CD4-positive, alpha-beta T cell treated with Interleukin-1 beta for 1 hour (primary cell): ENCODE measurements around the gene RAB31.
"Not testable (repeated sequence)": the region's sequence is repeated elsewhere in the genome, so short reads cannot be mapped to it uniquely, and the experiment has no call there.

Experiments used
- DNase-seq, 2 donors: peaks; one replicate each; pipeline ENCODE4 v3.0.0-alpha.2; 2020 to 2022

The RAB31 gene, protein sequence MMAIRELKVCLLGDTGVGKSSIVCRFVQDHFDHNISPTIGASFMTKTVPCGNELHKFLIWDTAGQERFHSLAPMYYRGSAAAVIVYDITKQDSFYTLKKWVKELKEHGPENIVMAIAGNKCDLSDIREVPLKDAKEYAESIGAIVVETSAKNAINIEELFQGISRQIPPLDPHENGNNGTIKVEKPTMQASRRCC

DNA sequence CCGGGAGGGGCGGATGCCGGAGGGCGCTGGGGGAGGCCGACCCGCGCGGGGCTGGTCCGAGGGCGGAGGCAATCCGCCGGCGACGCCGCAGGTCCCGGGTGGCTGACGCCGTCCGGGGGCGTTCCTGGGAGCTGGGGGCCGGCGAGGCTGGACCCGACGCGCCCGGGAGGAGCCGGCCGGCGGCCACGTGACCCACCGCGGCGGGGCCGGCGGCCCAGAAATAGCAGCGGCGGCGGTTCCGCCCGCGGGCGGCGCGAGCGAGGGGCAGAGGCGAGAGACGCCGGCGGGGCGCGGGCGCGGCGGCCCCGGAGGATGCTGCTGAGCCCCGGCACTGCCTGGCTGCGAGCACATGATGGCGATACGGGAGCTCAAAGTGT, at the start of gene RAB31:
RAB31 (plus strand) TSS at position 245 of the 377 bp plus-strand sequence; CDS start at position 350, 105 bp downstream.
- DNase-seq: peak; percentile 19 to 71

DNA sequence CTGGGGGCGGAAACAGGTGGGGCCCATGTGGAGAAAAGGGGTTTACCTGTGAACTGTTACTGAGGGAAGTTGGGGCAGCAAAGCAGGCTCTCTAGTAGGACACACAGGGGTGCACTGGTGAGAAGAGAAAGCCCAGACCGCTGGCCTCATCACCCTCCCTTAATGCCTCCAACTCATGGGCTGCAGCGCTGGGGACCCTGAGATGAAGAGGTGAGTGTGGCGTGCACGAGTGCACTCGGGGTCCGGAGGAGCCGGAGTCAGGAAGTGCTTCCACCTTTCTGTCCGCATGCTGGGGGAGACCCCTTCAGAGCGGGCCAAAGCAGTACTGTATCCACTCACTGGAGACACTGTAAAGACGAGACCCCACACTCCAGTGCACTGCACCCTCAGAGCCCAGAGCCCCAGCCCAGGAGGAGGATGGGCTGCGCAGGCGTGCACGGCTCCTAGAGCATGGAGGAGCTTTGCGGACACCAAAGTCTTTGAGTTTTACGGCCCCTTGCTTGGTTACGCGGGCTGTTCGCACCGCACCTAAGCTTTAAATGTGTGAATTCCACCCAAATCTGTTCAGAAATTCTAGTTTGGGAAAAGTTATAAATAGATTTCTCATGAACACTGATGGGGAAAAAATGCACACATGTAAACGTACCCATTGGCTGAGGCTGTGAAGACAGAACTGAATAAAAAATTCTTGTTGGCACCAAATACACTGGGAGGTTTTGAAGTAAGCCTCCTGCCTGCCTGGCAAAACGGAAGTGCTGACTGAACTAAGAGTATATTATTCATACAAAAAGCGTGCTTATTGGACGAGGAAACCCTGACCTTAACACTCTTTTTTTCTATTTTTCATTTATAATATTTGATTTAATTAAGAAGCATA, 48.4 kb upstream of the RAB31 start:
- no peak for DNase-seq

DNA sequence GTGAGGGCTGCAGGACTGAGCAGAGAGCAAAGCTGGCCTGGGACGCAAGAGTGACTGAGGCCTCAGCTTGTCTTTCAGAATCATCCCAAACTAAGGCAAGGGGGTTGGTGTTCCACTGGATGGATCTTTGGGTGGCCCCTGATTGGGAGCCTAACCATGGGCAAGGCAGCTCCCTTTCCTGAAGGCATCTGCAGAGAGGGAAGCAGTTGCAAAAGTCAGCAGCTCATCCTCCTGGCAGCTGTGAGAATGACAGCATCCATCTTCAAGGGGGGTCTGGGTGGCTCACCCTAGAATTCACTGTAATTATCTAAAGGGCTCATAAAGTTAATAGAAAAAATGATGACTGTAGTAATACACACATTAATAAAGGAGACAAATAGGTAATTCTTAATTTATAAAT, 46.5 kb upstream of the RAB31 start:
- no peak for DNase-seq

DNA sequence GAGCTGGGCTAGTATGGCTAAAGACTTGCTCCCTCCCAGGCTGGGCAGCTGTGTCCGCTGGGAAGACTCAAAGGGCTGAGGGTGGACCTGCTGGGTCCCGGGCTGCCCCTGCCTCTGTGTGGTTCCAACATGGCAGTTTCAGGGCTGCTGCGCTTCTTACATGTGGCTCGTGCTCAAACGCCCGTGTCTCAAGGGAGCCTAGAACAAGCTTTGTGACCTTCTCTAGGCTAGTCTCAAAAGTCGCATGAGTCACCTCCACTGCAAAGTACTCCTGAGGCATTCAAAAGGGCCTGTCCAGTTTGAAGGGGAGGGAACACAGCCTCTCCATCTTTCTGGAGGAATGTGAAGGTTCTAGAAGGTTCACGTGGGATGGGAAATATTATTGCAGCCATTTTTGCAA, 44.7 kb upstream of the RAB31 start:
- DNase-seq: no peak

DNA sequence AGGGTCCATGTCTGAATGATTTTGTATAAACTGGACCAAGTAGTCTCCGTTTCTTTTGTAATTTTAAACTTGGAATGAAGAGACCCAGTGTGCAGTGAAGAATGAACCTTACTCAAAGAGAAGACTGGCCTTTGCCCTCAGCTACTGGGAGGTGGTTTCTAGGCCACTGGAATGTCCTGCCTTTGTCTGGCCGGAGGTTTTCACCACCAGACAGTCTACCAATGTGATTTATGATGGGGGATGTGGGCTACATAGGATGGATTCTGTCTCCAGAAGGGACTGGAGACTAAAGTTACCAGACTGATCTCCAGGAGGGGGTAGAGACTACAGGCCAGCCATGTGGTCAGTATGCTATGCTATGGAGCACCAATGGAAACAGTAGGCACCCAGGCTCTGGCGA, 42.8 kb upstream of the RAB31 start:
- no peak for DNase-seq

DNA sequence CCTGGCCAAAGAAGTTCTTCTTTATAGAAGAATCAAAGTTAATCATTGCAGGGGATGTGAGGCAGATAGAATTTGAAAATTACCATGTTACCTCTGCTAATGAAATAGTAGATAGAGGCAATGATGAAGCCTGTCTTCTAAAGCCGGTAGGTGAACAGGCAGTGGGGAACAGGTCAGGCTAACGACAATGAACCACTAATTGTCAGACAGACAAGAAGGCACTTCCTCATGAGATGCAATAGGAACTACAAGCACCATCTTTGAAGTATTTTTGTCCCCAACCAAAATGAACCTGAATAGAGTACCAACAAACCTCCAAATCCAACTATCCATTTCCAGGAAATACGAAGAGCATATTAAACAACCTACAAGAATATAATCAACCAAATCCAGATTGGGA, 41.6 kb upstream of the RAB31 start:
- no peak for DNase-seq

DNA sequence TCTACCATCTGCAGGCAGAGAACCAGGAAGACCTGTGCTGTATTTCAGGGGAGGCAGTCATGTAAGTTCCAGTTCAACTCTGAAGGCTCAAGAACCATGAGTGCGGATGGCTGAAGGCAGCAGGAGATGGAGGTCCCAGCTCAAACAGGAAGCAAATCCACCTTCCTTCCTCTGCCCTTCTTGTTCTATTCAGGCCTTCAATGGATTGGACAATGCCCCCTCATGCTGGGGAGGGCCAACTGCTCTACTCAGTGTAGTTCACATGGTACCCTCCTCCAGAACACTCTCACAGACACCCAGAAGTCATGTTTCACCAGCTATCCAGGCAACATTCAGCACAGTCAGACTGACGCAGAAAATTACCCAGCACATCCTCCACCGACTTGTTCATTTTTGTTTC, 39.1 kb upstream of the RAB31 start:
- DNase-seq: no peak

DNA sequence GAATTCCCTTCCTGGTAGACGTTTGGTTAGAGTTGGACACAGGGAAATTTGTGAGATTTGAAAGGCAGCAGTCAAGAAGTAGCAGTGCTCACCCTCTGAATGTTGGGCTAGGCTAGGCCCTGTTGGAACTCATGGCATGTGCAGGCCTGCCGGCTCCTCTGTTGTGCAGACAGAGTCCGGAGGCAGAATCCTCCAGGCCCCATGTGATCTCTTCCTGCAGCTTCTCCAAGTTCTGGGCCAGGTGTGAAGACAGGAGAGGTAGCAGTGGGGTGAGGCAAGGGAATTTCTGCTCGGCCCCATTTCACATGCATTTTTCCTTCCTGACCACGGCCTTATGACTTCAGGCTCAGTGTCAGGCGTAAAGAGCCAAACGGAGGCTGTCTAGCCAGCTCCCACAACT, 36.9 kb upstream of the RAB31 start:
- no peak for DNase-seq

DNA sequence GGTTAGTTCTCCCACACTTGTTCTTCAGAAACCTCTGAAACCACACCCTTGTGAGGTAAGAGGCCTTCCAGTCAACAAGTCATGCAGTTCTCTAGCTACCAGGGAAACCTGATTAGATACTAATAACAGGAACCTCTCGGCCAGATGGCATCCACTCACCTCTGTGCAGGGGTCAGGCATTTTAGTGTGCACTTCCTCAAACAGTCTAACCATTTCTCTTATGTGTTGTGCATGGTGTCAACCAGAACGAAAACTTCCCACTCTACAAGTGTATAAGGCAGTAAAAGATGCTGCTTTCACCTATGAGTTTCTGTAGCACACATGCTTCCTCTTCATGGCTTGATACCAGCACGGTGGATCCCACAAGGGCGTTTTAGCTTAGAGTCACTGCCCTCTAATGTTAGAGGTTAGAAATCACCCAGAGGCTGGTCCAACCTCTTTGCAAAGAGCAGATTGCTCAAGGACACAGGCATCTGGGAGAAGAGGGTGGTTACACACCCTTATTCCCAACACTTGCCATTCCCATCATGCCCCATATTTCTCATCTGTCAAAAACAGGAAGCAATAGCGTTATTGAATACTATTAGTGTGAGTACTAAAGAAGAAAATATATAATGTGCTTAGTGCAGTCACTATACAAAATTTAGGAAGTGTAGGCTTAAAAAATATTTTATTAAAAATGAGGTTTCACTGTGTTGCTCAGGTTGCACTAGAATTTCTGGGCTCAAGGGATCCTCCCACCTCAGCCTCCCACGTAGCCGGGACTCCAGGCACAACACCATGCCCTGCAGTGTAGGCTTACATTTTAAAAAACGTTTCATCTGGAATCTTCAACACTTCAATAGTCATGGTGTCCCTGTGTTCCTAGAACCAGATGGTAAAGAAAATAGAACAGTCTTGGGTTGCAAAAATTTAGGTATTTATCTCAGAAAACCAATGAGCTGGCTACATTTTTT, 34.5 kb upstream of the RAB31 start:
- DNase-seq: peak; percentile 30 to 82

DNA sequence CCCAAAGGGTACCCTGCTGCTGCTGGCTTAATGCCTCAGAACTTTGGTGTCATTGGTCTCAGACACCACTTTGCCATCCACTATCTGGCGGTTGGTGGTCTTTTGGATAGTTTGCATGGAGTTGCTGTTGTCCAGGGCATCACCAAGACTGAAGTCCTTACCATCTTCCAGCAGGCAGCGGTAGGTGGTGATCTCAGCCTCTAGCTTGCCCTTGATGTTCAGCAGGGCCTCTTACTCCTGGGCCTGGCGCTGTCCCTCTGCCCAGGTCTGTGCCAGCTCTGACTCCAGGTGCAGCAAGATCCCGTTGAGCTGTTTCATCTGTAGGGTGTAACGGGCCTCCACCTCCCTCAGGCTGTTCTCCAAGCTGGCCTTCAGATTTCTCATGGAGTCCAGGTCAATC, 29.9 kb upstream of the RAB31 start:
- DNase-seq: not testable (repeated sequence)

DNA sequence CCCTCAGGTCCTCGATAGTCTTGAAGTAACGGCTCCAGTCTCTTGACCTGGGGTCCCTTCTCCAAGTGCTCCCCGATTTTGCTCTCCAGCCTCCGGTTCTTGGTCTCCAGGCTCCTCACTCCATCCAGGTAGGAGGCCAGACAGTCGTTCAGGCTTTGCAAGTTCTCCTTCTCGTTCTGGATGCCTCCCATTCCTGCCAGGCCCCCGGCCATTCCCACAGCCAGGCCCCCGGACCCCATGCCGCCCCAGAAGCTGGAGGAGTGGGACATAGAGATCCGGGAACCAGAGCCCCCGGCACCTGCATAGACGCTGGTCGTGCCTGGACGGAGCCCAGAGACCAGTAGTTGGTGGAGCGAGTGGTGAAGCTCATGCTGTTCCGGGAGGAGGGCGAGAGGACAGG, 29.0 kb upstream of the RAB31 start:
- DNase-seq: no peak

DNA sequence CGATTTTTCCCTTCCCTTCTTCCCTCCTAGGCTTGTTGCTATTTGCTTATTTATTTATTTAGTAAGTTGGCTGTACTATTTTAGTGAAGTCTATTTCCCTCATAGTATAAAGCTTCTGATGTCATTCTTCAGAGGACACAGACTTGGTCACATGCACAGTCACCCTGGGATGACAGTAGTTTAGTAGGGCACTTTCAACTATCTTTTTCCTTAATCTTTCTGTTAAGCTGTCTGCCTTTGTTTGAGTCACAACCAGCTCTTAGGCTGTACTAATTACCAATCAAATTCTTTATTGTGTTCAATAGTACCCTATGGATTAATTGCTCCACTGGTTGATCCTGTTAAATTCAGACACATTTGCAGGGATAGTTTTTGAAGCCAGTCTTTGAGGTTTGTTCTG, 26.9 kb upstream of the RAB31 start:
- no peak for DNase-seq

DNA sequence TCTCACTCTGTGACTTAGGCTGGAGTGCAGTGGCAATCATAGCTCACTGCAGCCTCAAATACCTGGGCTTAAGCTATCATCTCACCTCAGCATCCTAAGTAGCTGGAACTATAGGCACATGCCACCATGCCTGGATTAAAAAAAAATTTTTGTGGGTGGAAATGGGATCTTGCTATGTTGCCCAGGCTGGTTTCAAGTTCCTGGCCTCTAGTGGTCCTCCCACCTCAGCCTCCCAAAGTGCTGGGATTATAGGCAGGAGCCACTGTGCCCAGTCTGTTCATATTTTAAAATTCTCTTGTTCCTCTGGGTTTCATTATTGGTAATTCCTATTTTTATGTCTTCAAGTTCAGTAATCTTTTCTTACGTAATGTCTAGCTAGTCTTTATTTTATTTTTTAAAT, 25.5 kb upstream of the RAB31 start:
- DNase-seq: no peak

DNA sequence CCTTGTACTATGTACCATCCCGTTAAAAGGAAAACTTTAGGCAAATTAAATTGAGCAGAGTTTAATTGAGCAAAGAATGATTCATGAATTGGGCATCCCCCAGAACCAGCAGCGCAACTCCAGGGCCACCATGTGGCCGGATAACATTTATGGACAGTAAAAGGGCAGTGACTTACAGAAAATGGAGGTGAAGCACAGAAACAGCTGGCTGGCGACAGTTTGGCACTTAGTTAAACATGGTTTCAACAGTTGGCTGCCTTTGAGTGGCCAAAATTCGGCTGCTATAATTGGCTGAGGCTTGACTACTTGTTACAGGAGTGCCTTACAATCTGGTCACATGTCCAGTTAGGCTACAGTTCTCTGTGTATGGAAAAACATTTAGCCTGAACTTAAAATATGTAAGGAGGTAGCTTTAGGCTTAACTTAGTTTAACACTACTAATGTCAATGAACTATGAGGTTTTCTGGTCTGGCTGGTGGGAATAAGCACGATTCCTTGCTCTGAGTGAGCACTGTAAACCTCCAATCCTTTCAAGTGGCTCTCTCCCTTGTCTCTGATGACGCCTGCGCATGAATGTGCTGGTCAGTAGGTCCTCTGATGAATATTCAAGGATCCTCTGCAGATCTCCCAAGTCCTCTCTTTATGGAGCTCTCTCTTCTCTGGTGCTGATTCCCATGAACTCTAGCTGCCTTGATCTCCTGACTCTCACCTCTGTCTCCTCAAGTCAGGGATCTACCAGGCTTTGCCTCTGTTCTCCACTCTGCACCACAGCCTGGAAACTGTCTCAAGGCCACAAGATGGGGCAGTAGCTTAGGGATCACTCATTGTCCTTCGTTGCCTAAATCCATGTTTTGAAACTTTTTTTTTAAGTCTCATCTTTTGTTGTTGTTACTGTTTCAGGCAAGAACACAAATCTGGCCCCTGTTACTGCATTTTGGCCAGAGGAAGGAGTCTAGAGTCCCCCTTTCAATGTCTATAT, 24.4 kb upstream of the RAB31 start:
- no peak for DNase-seq

DNA sequence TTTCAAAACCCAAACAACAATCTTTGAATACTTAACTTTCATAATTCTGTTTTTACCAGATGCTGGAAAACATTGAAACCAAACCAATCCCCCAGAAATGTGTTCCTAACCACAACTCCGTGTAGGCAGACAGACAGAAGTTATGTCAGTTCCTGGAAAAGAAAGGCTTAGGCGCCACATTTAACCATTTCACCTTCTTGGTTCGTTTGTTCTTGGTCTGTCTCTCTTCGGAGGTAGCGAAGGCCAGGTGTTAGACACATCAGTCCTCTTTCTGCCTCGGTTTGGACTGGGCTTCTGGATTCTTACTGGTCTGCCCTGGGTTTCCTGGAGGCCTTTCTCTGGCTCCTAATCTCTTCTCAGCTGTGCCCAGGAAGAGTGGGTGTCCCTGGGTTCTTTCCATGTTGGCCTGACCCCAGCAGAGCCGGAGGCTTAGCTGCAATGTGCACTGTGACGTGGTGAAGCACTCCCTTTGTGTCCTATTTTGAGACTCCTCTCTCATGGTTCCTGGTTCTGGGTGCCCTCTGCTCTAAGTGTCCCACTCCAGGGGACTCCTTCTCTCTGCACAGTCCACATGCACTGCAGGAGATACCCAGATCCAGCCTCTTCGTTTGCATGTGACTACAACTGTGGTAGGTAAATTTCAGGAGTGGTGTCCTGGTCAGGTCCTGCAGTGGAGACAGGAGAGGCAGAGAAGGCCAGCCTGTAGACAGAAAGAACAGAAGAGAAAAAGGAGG, 23.1 kb upstream of the RAB31 start:
- DNase-seq: no peak

DNA sequence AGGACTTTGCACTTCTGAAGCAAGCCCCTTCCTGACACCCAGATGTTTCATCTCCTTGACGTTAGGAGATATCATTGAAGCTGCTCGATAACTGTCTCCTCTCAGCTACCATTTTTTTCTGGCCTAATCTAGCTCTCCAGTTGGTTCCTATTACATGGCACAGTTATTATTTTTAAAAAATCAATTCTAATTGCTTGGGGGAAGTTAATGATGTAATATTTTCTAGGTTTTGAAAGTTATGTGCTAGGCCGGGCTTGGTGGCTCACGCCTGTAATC, 22.5 kb upstream of the RAB31 start:
- DNase-seq: no peak

DNA sequence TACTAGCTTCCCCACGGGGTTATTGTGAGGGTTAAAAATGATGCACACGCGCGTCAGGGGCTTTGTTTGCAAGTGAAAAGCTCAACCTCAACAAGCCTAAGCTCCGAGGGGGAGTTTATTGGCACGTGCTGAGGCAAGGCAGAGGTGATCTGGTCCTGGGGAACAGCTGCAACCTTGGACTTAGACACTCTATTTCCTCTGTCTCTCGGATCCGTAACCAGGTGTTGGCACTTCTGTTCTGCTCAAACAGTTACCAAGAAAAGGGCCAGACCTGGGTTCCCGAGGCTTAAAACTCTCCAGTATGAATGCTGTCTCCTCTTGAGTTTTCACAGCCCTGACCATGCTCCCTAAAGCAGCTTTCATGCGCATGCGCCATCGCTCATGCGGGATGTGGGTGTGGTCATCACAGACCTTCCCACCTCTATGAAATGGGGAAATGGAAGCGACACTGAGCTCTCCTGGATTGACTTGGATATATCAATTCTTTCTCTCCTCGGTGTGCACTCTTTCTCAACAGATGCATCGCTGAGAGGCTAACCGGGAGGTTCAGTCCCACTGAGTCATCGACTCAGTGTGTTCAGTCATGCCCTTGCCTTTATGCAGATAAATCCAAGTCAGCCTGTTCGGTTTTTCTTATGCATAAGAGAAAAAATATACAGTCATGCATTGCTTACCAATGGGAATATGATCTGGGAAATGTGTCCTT, 19.9 kb upstream of the RAB31 start:
- no peak for DNase-seq

DNA sequence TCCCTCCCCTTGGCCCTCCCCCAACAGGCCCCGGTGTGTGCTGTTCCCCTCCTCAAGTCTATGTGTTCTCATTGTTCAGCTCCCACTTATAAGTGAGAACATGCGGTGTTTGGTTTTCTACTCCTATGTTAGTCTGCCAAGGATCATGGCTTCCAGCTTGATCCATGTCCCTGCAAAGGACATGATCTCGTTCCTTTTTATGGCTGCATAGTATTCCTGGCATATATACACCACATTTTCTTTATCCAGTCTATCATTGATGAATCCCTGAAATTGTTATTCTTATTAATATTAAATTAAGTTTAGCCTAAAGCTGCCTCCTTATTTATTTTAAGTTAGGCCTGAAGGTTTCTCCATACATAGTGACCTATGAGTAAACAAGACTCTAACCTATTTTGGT, 18.8 kb upstream of the RAB31 start:
- no peak for DNase-seq

DNA sequence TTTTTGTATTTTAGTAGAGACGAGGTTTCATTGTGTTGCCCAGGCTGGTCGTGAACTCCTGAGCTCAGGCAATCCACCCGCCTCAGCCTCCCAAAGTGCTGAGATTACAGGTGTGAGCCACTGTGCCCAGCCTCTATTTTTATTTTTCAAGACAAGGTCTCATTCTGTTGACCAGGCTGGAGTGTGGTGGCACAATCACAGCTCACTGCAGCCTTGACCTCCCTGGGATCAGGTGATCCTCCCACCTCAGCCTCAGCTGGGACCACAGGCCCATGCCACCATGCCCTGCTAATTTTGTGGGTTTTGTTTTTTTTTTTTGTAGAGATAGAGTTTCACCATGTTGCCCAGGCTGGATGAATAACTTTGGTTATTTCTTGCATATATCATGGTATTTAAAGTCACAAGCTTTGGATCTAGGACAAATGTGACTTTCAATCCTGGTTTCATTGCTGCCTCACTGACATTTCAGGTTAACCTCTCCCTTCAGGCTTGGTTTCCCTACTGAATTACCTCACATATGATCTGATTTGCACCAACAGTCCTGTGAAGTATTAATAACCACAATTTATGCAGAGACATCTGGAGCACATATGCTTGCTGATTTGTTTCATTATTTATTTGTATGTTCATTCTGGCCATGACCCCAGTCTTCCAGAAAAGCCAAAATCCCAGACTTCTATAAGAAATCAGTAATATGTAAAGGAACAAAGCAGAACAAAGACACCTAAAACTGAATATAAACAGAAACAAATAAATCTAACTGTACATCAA, 17.5 kb upstream of the RAB31 start:
- DNase-seq: no peak

DNA sequence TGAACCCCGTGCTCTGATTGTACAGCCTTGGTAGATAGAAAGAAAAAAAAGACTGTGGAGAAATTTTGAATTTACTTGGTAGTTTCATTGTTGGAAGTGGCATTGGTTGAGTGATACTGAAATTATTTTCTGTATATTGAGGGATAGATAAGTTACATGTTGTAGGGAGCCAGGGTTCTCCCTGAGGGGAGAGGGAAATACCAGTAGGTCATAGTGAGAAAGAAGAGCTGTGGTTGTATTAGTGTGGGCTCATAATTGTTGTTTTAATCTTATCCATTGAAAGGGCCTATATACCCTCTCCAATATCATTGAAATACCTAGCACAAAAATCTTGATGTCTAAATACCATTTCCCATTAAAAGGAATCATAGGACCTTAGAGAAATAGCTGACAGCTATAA, 16.9 kb upstream of the RAB31 start:
- DNase-seq: no peak
